Measurements from ENCODE around the gene SCGB1D1.

SCGB1D1 gene

DNA sequence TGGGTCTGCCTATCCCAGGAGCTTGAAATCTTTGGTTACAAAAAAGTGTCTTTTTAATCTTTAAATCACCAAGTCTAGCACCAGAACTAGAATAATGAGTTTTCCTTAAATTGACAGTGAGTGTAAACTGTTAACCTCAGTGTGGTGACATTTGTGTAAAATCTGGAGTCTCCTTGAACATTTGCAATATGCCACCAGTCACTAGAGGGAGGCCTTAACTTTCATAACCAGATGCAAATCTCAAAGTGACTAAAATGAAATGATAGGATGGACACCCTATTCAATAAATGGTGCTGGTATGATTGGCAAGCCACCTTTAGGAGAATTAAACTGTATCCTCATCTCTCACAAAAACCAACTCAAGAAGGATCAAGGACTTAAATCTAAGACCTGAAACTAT, 43.7 kb downstream of the SCGB1D1 start:
- peak; percentile 20 for DNase-seq (ENCODE audit: low spot score)

DNA sequence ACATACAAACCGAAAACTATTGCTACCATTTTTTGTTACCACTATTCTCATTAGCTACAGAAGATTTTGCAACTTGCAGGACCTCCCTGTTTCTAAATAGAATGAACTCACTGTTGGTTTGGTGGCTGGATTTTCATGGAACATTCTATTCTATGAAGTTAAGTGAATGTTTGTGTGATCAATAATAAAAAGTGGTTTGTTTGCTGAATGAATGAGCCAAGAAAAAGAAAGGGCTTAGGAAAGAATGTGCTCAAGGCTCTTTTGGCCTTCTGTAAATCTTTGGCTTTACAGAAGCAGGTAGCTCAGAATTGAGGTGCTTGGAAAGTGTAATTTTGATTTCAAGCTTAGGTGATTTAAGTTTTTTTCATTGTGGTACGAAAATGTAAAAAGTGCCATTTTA, 46.2 kb downstream of the SCGB1D1 start:
- DNase-seq (ENCODE audit: low spot score), result no peak

GRCh38 chr11:62237499-62237898, 47.5 kb downstream of the SCGB1D1 start:
- DNase-seq (ENCODE audit: low spot score), result no peak

- no peak for DNase-seq (ENCODE audit: low spot score)
These were observed 48.1 kb downstream of the SCGB1D1 start for GRCh38 chr11:62238151-62238550.

DNA sequence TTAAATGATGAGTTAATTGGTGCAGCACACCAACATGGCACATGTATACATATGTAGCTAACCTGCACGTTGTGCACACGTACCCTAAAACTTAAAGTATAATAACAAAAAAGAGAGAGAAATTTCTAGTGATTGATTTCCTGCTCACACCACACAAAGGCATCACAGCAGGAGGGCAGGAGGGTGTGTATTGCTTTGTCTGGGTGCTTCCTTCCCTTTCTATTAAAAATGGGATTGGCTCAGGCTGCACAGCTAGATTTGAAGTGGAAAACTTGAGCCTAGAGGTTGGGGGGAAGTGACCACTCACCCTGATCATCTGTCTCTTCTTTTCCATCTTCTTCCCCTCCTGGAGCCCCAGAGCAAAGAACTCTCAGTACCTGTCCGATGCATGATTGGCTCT, 51.1 kb downstream of the SCGB1D1 start:
- no peak for DNase-seq (ENCODE audit: low spot score)

GRCh38 chr11:62242021-62242420, 52.0 kb downstream of the SCGB1D1 start, which contains the start of gene SCGB1D2:
SCGB1D2 (plus strand) TSS chr11:62242239; CDS start chr11:62242308, 69 bp downstream.
- peak; percentile 22 for DNase-seq (ENCODE audit: low spot score)
